ENCODE measurements around the gene ARMC8.

GRCh38 chr3:138307899-138308298, 120.8 kb downstream of the ARMC8 start:
- TF ChIP-seq CTCF (IDR thresholded peaks at IDR 0.05) (no peak), POLR2A (IDR thresholded peaks at IDR 0.05) (no peak)
